OCI-LY7 (cell line): Measurements from ENCODE around the gene DNAH14.

Experiments used
- CTCF ChIP-seq: fragments of 200-600 bp; sonication (generic); conservative IDR thresholded peaks from 2 replicates; pipeline ENCODE4 v1.5.1; 2014; ENCODE audit warnings: mild to moderate bottlenecking, antibody characterized with exemption, low read length, moderate library complexity, mixed read lengths
- EZH2phosphoT487 ChIP-seq: fragments of 200-600 bp; sonication (generic); IDR thresholded peaks from 2 replicates; pipeline ENCODE4 v1.6.1; 2018; ENCODE audit warnings: low read depth, borderline replicate concordance, mild to moderate bottlenecking, mixed run types, antibody characterized with exemption, low read length, moderate library complexity, mixed read lengths

GRCh38 chr1:225435487-225435886, 506.0 kb downstream of the DNAH14 start:
- TF ChIP-seq CTCF = no peak
- TF ChIP-seq EZH2phosphoT487 = no peak
